Right cardiac atrium (tissue), 5 donors: ENCODE data around the gene C3orf52. TPM values are rescaled to one million over a fixed set of nuclear protein-coding genes. Genes with fewer than 3 reads are reported as not detected.

Experiments used
- ATAC-seq, 2 donors: fragments of 200-7000 bp; cut with Tn5 transposase; one replicate each; pipeline versions ENCODE4 v1.8.0 to v1.9.1; 2020; ENCODE audit warnings: moderate library complexity in 2 of 2, mild to moderate bottlenecking in 1 of 2
- DNase-seq, 3 donors: peaks; one replicate each; pipeline ENCODE4 v3.0.0-alpha.2; 2020
- H3K27ac ChIP-seq: one replicate; pipeline ENCODE4 v1.5.1; 2013; ENCODE audit warnings: mild to moderate bottlenecking, low read length, control low read depth, moderate library complexity
- H3K27me3 ChIP-seq: one replicate; pipeline ENCODE4 v1.6.1; 2013; ENCODE audit not compliant: control insufficient read depth, insufficient read depth
- H3K4me1 ChIP-seq: one replicate; pipeline ENCODE4 v1.6.1; 2013; ENCODE audit warnings: low read length; ENCODE audit not compliant: control insufficient read depth, insufficient read depth
- H3K4me3 ChIP-seq: one replicate; pipeline ENCODE4 v1.5.1; 2013; ENCODE audit warnings: low read length, control low read depth
- H3K9me3 ChIP-seq: one replicate; pipeline ENCODE4 v1.6.1; 2013; ENCODE audit warnings: low read length; ENCODE audit not compliant: control insufficient read depth
- WGBS: extraction: QIAGEN DNeasy Blood & Tissue Kit; methylation state at CpG from one replicate; pipeline ENCODE4 v1.1.7; 2013; 5-methylcytosine and 5-hydroxymethylcytosine counted together
- intact Hi-C, 4 donors: fragments of 100-400 bp; cut with DNase I; formaldehyde crosslinking; loops; one replicate each; pipeline versions ENCODE4 v1.11.0 to v1.14.0; 2022 to 2023
- polyA plus RNA-seq: library from polyadenylated mRNA; stranded (reverse); fragments of 200-250 nt; gene quantifications from one replicate; pipeline ENCODE4 v1.2.3, GENCODE V29; 2013
- total RNA-seq, 4 donors: library from RNA; stranded (reverse); fragmentation: NEBNext Ultra II Directional; extraction: Animal tissue kit (Norgen Biotek cat#: 25700); gene quantifications; one replicate each; pipeline ENCODE4 v1.2.1, GENCODE V29; 2021
- donor health status: healthy with polysubstance abuse.
- donor health status: DM: no; HTN: yes; CAD: no.
- donor health status: DM: no; HTN: no; CAD: no.
- donor health status: DM: no; HTN: yes; CAD: no; lungs with severe emphysema.
- donor health status: DM: yes; HTN: yes; CAD: no.

Gene C3orf52
- total and polyA plus RNA-seq, 5 donors: 0.48 to 4.4 (median 1.2) TPM

DNA sequence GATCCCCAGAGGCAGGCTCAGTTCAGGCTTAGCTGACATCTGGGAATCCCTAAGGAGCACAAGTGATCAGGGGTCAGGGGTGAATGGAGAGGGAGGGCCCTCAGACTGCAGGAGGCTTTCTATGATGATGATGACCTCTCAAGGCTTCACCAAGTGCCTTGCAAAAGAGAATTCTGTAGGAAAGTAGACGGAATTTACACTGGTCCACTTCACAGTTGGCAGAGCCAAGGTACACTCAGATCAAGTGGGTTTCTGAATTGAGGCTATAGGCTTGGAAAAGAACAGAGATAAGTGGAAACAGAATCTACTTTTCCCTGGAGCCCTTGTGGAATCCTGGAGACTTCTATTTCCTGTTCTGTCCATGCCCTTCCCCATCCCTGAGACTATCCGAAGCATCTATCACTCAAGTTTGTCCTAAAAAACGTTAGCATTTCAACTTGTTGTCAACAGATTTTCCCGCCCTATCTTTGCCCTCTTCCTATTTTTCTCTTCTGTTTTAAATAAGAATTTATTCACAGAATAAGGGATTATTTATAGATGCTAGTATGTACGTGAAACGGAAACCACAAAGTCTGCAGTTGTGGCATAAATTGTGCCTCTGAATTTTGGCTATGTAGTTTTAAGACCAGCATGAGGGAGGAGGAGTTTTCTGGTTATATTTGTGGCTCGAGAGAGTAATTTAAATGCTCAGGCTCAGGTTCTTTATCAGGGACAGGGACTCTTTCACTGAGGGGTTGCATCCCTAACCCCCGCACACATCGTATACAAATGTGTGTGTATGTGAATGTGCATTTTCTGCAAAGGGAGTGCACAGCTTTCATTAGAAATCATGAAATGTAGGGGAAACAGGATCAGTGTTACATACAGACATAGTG, 34.0 kb downstream of the C3orf52 start:
- no peak overlapping the region for H3K27ac ChIP-seq
- H3K4me3 ChIP-seq: no peak overlapping the region
- peaks cover 4% of the 10 kb centered on the region for H3K4me1 ChIP-seq
- H3K27me3 ChIP-seq: no peaks in the 10 kb centered on the region
- ATAC-seq (no peak), DNase-seq (no peak)
- H3K9me3 ChIP-seq: no peaks in the 10 kb centered on the region
- WGBS: 68% methylated on average over 9 of the region's 9 CpGs
- intact Hi-C loops: no loop called here

DNA sequence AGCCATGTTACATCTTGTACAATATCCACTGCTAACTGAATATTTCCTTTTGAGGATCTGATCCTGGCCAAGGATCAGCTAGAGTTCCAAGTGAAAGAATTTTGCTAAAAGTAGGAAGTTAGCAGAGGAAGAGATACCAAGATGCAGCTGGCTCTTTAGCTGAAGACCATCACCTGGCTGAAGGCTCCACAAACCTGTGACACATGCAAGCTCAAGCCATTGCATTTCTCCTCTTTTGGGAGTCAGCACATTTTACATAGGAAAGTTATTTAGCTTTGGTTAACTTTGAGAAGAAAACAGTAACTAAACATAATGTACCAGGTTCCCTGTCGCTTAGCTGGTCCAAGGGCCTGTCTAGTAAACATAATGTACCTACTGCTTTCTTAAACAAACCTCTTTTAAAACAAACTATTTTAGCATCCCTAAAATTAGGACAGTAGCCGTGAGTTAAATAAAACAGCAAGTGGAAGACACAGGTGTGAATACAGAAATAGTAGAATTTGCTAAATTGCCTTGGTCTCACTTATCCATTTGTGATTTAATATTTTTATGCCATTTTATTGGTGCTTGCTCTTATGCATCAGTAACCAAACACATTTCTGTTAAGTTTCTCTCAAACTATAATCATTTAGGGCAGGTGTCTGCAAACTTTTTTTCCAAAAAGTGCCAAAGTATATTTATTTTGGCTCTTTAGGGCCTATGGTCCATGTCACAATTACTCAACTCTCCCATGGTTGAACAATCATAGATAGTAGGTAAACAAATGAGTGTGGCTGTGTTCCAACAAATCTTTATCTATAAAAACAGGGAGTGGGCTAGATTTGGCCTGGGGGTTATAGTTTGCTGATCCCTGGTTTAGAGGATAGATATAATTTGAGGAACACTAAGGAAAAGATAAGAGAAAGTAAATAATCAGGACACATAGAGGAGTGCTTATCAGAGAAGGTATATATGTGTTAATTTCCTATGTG, 35.7 kb downstream of the C3orf52 start:
- H3K9me3 ChIP-seq: no peaks in the 10 kb centered on the region
- peaks cover 4% of the 10 kb centered on the region for H3K4me1 ChIP-seq
- 95% methylated on average over 2 of the region's 2 CpGs for WGBS
- no peak overlapping the region for H3K27ac ChIP-seq
- intact Hi-C loops: no loop called here
- H3K27me3 ChIP-seq: no peaks in the 10 kb centered on the region
- no peak overlapping the region for H3K4me3 ChIP-seq
- DNase-seq (no peak), ATAC-seq (no peak)

GRCh38 chr3:112122870-112123269, 36.7 kb downstream of the C3orf52 start:
- intact Hi-C loops: no loop called here
- no peak for DNase-seq
- Histone ChIP-seq H3K27ac (no peak overlapping the region), H3K4me1 (peaks cover 2% of the 10 kb centered on the region), H3K27me3 (no peaks in the 10 kb centered on the region), H3K9me3 (no peaks in the 10 kb centered on the region), H3K4me3 (no peak overlapping the region)
- ATAC-seq: no peak

GRCh38 chr3:112123548-112123947, 37.4 kb downstream of the C3orf52 start:
- Histone ChIP-seq H3K27ac (no peak overlapping the region), H3K4me3 (no peak overlapping the region), H3K27me3 (no peaks in the 10 kb centered on the region), H3K4me1 (peaks cover 2% of the 10 kb centered on the region), H3K9me3 (no peaks in the 10 kb centered on the region)
- intact Hi-C loops: no loop called here
- DNase-seq (no peak), ATAC-seq (no peak)
- WGBS: 94% methylated on average over 2 of the region's 2 CpGs

DNA sequence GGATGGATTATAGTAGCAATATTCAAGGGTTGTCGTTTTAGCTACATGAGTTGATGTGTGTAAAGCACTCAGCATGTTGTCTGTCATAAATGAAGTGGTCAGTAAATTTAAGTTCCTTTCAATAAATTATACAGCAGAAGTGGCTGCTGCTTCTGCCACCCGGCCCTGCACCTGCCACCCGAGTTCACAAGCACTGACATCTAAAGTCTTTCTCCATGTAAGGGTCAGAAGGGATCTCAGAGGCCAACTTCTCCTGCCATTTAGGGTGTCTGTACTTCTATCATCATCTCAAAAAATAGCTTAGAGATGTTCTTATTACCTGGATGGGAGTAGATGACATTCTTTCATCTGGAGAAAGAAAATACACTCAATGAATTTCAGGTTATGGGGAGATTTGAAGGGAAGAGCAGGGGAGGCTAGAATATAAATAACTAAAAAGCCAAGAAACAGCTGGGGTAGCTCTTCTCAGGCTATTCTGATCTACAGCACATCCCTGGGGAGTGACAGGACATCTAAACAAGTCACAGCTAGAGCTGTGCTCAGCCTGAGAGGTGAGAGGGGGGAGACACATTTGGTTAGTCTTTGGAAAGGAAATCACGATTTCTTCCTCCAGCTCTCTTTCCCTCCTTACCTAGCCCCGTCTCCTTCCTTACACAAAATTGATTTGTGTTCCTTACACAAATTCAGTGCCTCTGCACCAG, 38.9 kb downstream of the C3orf52 start:
- DNase-seq (no peak), ATAC-seq (no peak)
- Histone ChIP-seq H3K9me3 (no peaks in the 10 kb centered on the region), H3K27ac (no peak overlapping the region), H3K27me3 (no peaks in the 10 kb centered on the region), H3K4me3 (no peak overlapping the region), H3K4me1 (peaks cover 2% of the 10 kb centered on the region)
- intact Hi-C loops: no loop called here
- 82% methylated on average over 5 of the region's 5 CpGs for WGBS

- Histone ChIP-seq H3K27me3 (no peaks in the 10 kb centered on the region), H3K4me1 (peaks cover 2% of the 10 kb centered on the region), H3K4me3 (no peak overlapping the region), H3K27ac (no peak overlapping the region), H3K9me3 (no peaks in the 10 kb centered on the region)
- WGBS: 67% methylated on average over 1 of the region's 1 CpG
- intact Hi-C loops: no loop called here
- DNase-seq (no peak), ATAC-seq (peak in 1 of 2 donors; percentile 28)
Observed at GRCh38 chr3:112126511-112126911, 40.3 kb downstream of the C3orf52 start.

GRCh38 chr3:112127522-112128494, 41.6 kb downstream of the C3orf52 start:
- WGBS: 57% methylated on average over 10 of the region's 10 CpGs
- no peaks in the 10 kb centered on the region for H3K9me3 ChIP-seq
- no peak overlapping the region for H3K4me3 ChIP-seq
- DNase-seq (no peak), ATAC-seq (no peak)
- intact Hi-C loops: no loop called here
- no peaks in the 10 kb centered on the region for H3K27me3 ChIP-seq
- peaks cover 2% of the 10 kb centered on the region for H3K4me1 ChIP-seq
- no peak overlapping the region for H3K27ac ChIP-seq

- no peaks in the 10 kb centered on the region for H3K27me3 ChIP-seq
- intact Hi-C loops: no loop called here
- peaks cover 2% of the 10 kb centered on the region for H3K4me1 ChIP-seq
- no peak overlapping the region for H3K4me3 ChIP-seq
- H3K9me3 ChIP-seq: no peaks in the 10 kb centered on the region
- no peak overlapping the region for H3K27ac ChIP-seq
- WGBS: 73% methylated on average over 7 of the region's 7 CpGs
- DNase-seq (no peak), ATAC-seq (no peak)
Observed at GRCh38 chr3:112128843-112129727, 42.9 kb downstream of the C3orf52 start.

DNA sequence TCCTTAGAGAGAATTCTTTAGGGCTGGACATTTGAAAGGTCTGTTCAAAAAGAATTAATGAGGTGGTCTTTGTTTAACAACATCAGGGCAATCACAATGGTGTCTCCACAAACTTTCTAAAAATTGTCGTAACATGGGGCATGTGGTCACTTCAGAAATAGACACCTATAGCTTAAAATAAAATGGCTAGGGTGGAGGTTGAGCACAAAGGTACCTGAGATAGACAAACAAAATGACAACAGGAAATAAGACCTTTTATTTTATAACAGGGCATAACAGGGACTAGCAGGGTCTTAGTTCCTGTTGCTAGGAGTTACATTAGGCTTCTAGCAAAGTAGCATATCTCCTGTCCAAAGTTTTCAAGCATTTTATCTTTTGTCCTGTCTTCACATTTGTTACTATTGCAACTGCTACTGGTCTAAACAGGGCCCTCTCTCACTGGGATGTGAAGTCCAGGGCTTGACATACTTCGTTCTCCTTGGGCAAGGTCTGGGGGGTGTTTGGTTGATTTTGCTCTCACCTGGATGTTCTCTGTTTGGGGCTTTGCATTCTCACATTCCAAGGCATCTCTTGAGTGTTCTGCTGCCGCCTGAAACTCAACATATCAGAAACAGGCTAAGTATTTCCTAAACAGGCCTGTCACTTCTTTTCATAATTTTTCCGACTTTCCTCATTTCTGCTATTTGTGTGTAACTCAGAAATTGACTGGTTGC, 43.9 kb downstream of the C3orf52 start:
- Histone ChIP-seq H3K27me3 (no peaks in the 10 kb centered on the region), H3K4me1 (peaks cover 2% of the 10 kb centered on the region), H3K27ac (no peak overlapping the region), H3K9me3 (no peaks in the 10 kb centered on the region), H3K4me3 (no peak overlapping the region)
- WGBS: 90% methylated on average over 4 of the region's 4 CpGs
- intact Hi-C loops: no loop called here
- ATAC-seq: no peak
- no peak for DNase-seq
